Measurements from ENCODE around the gene SORT1. TPM values are rescaled to one million over a fixed set of nuclear protein-coding genes. Genes with fewer than 3 reads are reported as not detected.

The SORT1 gene
- total and polyA plus RNA-seq, 2 of the 8 experiments (the other 6 are each of a cell fraction or from before 2014, with no cell fraction given): 18.7 to 69.6 TPM

DNA sequence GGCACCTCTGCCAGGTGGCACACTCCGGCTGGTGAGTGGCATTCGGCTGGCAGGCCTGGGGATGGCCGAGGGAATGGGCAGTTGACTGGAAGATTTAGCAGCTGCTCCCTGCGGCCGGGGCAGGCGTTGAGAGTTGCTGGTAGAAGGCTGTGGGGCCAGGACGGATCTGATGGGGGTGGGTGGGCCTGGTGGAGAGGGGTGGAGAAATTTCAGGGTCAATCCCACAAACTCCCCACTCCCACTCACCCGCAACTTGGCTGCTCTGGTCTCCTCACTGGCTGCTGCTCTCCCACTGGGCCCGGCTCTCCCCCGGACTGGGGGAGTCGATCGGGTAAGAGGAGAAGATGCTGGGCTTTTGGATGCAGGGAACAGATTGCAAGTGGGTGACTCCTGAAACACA, 116.9 kb downstream of the SORT1 start (continued):
- TF ChIP-seq, protein P1, sequence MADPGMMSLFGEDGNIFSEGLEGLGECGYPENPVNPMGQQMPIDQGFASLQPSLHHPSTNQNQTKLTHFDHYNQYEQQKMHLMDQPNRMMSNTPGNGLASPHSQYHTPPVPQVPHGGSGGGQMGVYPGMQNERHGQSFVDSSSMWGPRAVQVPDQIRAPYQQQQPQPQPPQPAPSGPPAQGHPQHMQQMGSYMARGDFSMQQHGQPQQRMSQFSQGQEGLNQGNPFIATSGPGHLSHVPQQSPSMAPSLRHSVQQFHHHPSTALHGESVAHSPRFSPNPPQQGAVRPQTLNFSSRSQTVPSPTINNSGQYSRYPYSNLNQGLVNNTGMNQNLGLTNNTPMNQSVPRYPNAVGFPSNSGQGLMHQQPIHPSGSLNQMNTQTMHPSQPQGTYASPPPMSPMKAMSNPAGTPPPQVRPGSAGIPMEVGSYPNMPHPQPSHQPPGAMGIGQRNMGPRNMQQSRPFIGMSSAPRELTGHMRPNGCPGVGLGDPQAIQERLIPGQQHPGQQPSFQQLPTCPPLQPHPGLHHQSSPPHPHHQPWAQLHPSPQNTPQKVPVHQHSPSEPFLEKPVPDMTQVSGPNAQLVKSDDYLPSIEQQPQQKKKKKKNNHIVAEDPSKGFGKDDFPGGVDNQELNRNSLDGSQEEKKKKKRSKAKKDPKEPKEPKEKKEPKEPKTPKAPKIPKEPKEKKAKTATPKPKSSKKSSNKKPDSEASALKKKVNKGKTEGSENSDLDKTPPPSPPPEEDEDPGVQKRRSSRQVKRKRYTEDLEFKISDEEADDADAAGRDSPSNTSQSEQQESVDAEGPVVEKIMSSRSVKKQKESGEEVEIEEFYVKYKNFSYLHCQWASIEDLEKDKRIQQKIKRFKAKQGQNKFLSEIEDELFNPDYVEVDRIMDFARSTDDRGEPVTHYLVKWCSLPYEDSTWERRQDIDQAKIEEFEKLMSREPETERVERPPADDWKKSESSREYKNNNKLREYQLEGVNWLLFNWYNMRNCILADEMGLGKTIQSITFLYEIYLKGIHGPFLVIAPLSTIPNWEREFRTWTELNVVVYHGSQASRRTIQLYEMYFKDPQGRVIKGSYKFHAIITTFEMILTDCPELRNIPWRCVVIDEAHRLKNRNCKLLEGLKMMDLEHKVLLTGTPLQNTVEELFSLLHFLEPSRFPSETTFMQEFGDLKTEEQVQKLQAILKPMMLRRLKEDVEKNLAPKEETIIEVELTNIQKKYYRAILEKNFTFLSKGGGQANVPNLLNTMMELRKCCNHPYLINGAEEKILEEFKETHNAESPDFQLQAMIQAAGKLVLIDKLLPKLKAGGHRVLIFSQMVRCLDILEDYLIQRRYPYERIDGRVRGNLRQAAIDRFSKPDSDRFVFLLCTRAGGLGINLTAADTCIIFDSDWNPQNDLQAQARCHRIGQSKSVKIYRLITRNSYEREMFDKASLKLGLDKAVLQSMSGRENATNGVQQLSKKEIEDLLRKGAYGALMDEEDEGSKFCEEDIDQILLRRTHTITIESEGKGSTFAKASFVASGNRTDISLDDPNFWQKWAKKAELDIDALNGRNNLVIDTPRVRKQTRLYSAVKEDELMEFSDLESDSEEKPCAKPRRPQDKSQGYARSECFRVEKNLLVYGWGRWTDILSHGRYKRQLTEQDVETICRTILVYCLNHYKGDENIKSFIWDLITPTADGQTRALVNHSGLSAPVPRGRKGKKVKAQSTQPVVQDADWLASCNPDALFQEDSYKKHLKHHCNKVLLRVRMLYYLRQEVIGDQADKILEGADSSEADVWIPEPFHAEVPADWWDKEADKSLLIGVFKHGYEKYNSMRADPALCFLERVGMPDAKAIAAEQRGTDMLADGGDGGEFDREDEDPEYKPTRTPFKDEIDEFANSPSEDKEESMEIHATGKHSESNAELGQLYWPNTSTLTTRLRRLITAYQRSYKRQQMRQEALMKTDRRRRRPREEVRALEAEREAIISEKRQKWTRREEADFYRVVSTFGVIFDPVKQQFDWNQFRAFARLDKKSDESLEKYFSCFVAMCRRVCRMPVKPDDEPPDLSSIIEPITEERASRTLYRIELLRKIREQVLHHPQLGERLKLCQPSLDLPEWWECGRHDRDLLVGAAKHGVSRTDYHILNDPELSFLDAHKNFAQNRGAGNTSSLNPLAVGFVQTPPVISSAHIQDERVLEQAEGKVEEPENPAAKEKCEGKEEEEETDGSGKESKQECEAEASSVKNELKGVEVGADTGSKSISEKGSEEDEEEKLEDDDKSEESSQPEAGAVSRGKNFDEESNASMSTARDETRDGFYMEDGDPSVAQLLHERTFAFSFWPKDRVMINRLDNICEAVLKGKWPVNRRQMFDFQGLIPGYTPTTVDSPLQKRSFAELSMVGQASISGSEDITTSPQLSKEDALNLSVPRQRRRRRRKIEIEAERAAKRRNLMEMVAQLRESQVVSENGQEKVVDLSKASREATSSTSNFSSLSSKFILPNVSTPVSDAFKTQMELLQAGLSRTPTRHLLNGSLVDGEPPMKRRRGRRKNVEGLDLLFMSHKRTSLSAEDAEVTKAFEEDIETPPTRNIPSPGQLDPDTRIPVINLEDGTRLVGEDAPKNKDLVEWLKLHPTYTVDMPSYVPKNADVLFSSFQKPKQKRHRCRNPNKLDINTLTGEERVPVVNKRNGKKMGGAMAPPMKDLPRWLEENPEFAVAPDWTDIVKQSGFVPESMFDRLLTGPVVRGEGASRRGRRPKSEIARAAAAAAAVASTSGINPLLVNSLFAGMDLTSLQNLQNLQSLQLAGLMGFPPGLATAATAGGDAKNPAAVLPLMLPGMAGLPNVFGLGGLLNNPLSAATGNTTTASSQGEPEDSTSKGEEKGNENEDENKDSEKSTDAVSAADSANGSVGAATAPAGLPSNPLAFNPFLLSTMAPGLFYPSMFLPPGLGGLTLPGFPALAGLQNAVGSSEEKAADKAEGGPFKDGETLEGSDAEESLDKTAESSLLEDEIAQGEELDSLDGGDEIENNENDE (IDR thresholded peaks at IDR 0.05; ENCODE audit: insufficient replicate concordance, low read length): no peak
- no peak for TF ChIP-seq CBX8 (IDR thresholded peaks at IDR 0.05; ENCODE audit: borderline replicate concordance, low read depth, low read length)
- TF ChIP-seq PHF8 (conservative IDR thresholded peaks at IDR 0.05; ENCODE audit: low read depth, low read length): no peak
- TF ChIP-seq USF2 (IDR thresholded peaks at IDR 0.05; ENCODE audit: low read length): no peak
- TF ChIP-seq POU5F1 (IDR thresholded peaks at IDR 0.05; ENCODE audit: low read depth, low read length): no peak
- TF ChIP-seq SUZ12 (IDR thresholded peaks at IDR 0.05; ENCODE audit: low read length): no peak
- no peak for TF ChIP-seq ATF2 (IDR thresholded peaks at IDR 0.05; ENCODE audit: low read length)
- no peak for TF ChIP-seq E2F6 (IDR thresholded peaks at IDR 0.05)
